Left lung (tissue), 10 donors: ENCODE data around the gene TCF12. TPM values are rescaled to one million over a fixed set of nuclear protein-coding genes. Genes with fewer than 3 reads are reported as not detected.

Source experiments
- ATAC-seq: fragments of 200-7000 bp; cut with Tn5 transposase; one replicate; pipeline ENCODE4 v1.9.1; 2020; ENCODE audit warnings: moderate library complexity
- DNase-seq, 4 donors: peaks; one replicate each; pipeline ENCODE4 v3.0.0-alpha.2; 2013 to 2020
- H3K27ac ChIP-seq, 2 donors: fragments of 200-600 bp; sonication (generic) in 1 of 2; one replicate each; pipeline versions ENCODE4 v1.5.0 to v1.8.0; 2020 to 2021
- H3K27me3 ChIP-seq, 2 donors: fragments of 200-600 bp; sonication (generic) in 1 of 2; one replicate each; pipeline versions ENCODE4 v1.5.0 to v1.8.0; 2020 to 2021
- H3K36me3 ChIP-seq, 2 donors: fragments of 200-600 bp; sonication (generic) in 1 of 2; one replicate each; pipeline versions ENCODE4 v1.5.0 to v1.8.0; 2020 to 2021
- H3K4me1 ChIP-seq, 2 donors: fragments of 200-600 bp; one replicate each; pipeline ENCODE4 v1.8.0; 2021
- H3K4me3 ChIP-seq, 2 donors: fragments of 200-600 bp; sonication (generic) in 1 of 2; one replicate each; pipeline versions ENCODE4 v1.5.0 to v1.8.0; 2020 to 2021; ENCODE audit warnings: mild to moderate bottlenecking in 1 of 2
- H3K9me3 ChIP-seq, 2 donors: fragments of 200-600 bp; sonication (generic) in 1 of 2; one replicate each; pipeline versions ENCODE4 v1.5.0 to v1.8.0; 2020 to 2021
- CTCF ChIP-seq, 2 donors: fragments of 200-600 bp; sonication (generic) in 1 of 2; IDR thresholded peaks; one replicate each; pipeline versions ENCODE4 v1.5.0 to v1.8.0; 2021; ENCODE audit warnings: antibody characterized with exemption in 2 of 2
- intact Hi-C, 2 donors: fragments of 100-400 bp; cut with DNase I; formaldehyde crosslinking; loops; one replicate each; pipeline versions ENCODE4 v1.11.2 to v1.14.2; 2022
- polyA plus RNA-seq, 6 donors: library from polyadenylated mRNA; unstranded; fragments of 120-200 nt; gene quantifications; one replicate each; pipeline ENCODE4 v1.2.1, GENCODE V29; 2013; ENCODE audit not compliant: insufficient read length in 6 of 6
- total RNA-seq, 2 donors: library from RNA; stranded (reverse); fragmentation: NEBNext Ultra II Directional; extraction: Animal tissue kit (Norgen Biotek cat#: 25700); gene quantifications; one replicate each; pipeline ENCODE4 v1.2.1, GENCODE V29; 2021
- donor health status: DM: no; HTN: yes; CAD: no.
- donor health status: DM: no; HTN: no; CAD: no.

TCF12 gene
- total and polyA plus RNA-seq, 8 donors = 106 to 148 (median 130) TPM

GRCh38 chr15:56957812-56958406 lies 39.5 kb downstream of the TCF12 start:
- Histone ChIP-seq H3K9me3 (peaks cover 0 to 25% of the 10 kb centered on the region in 2 donors), H3K27me3 (no peaks in the 10 kb centered on the region), H3K36me3 (no peaks in the 10 kb centered on the region), H3K4me1 (peaks cover 0 to 3% of the 10 kb centered on the region in 2 donors), H3K27ac (no peak overlapping the region), H3K4me3 (no peak overlapping the region)
- ATAC-seq = peak; percentile 33
- intact Hi-C loops = no loop called here
- no peak for TF ChIP-seq CTCF (IDR thresholded peaks at IDR 0.05)
- DNase-seq = no peak

GRCh38 chr15:56959318-56959648 lies 40.8 kb downstream of the TCF12 start:
- no peak for TF ChIP-seq CTCF (IDR thresholded peaks at IDR 0.05)
- intact Hi-C loops = no loop called here
- Histone ChIP-seq H3K36me3 (no peaks in the 10 kb centered on the region), H3K4me3 (no peak overlapping the region), H3K4me1 (peaks cover 10 to 12% of the 10 kb centered on the region in 2 donors), H3K9me3 (peaks cover 0 to 25% of the 10 kb centered on the region in 2 donors), H3K27me3 (no peaks in the 10 kb centered on the region), H3K27ac (no peak overlapping the region)
- DNase-seq (no peak), ATAC-seq (no peak)

- peaks cover 0 to 19% of the 10 kb centered on the region in 2 donors for H3K9me3 ChIP-seq
- peaks cover 10 to 20% of the 10 kb centered on the region in 2 donors for H3K4me1 ChIP-seq
- ATAC-seq = no peak
- TF ChIP-seq CTCF (IDR thresholded peaks at IDR 0.05) = no peak
- intact Hi-C loops = no loop called here
- no peak overlapping the region for H3K27ac ChIP-seq
- no peaks in the 10 kb centered on the region for H3K27me3 ChIP-seq
- no peak for DNase-seq
- H3K36me3 ChIP-seq = no peaks in the 10 kb centered on the region
- H3K4me3 ChIP-seq = no peak overlapping the region
These were observed 41.7 kb downstream of the TCF12 start for GRCh38 chr15:56960116-56960515.

- no peak overlapping the region for H3K4me3 ChIP-seq
- intact Hi-C loops = no loop called here
- TF ChIP-seq CTCF (IDR thresholded peaks at IDR 0.05) = no peak
- no peaks in the 10 kb centered on the region for H3K27me3 ChIP-seq
- no peaks in the 10 kb centered on the region for H3K9me3 ChIP-seq
- DNase-seq (no peak), ATAC-seq (no peak)
- H3K27ac ChIP-seq = no peak overlapping the region
- H3K36me3 ChIP-seq = no peaks in the 10 kb centered on the region
- H3K4me1 ChIP-seq = peaks cover 12 to 22% of the 10 kb centered on the region in 2 donors
These were observed 44.7 kb downstream of the TCF12 start for GRCh38 chr15:56963126-56963525.

GRCh38 chr15:56963710-56964109 lies 45.3 kb downstream of the TCF12 start:
- TF ChIP-seq CTCF (IDR thresholded peaks at IDR 0.05) = no peak
- Histone ChIP-seq H3K27me3 (no peaks in the 10 kb centered on the region), H3K27ac (no peak overlapping the region), H3K9me3 (no peaks in the 10 kb centered on the region), H3K36me3 (no peaks in the 10 kb centered on the region), H3K4me3 (no peak overlapping the region), H3K4me1 (peaks cover 10 to 23% of the 10 kb centered on the region in 2 donors)
- peak in 1 of 4 donors; percentile 49 for DNase-seq
- ATAC-seq = peak; percentile 50
- intact Hi-C loops = no loop called here
